HEK293T (cell line): ENCODE data around the gene CACNG5.

Experiments used
- ARNT ChIP-seq: fragments of 450-650 bp; IDR thresholded peaks from 2 replicates; pipeline ENCODE4 v1.6.1; 2017; ENCODE audit warnings: mild to moderate bottlenecking
- BHLHE40 ChIP-seq: fragments of 450-650 bp; IDR thresholded peaks from 2 replicates; pipeline ENCODE4 v1.6.1; 2016; ENCODE audit warnings: mild to moderate bottlenecking, moderate library complexity, borderline replicate concordance
- ELF4 ChIP-seq: fragments of 450-650 bp; IDR thresholded peaks from 2 replicates; pipeline ENCODE4 v1.6.1; 2017; ENCODE audit warnings: antibody characterized with exemption
- FOXA1 ChIP-seq: fragments of 450-650 bp; IDR thresholded peaks from 2 replicates; pipeline ENCODE4 v1.6.1; 2016; ENCODE audit warnings: mild to moderate bottlenecking
- FOXK2 ChIP-seq: fragments of 450-650 bp; IDR thresholded peaks from 2 replicates; pipeline ENCODE4 v1.6.1; 2016; ENCODE audit warnings: mild to moderate bottlenecking
- FOXM1 ChIP-seq: fragments of 450-650 bp; IDR thresholded peaks from 2 replicates; pipeline ENCODE4 v1.6.1; 2017; ENCODE audit warnings: mild to moderate bottlenecking, borderline replicate concordance
- HDGF ChIP-seq: fragments of 450-650 bp; IDR thresholded peaks from 2 replicates; pipeline ENCODE4 v1.6.1; 2017; ENCODE audit warnings: antibody characterized with exemption, borderline replicate concordance
- L3MBTL2 ChIP-seq: fragments of 450-650 bp; conservative IDR thresholded peaks from 2 replicates; pipeline ENCODE4 v1.6.1; 2016; ENCODE audit warnings: mild to moderate bottlenecking
- LEF1 ChIP-seq: fragments of 450-650 bp; IDR thresholded peaks from 2 replicates; pipeline ENCODE4 v1.6.1; 2017; ENCODE audit warnings: mild to moderate bottlenecking, borderline replicate concordance
- NFRKB ChIP-seq: fragments of 450-650 bp; IDR thresholded peaks from 2 replicates; pipeline ENCODE4 v1.6.1; 2016; ENCODE audit warnings: mild to moderate bottlenecking, moderate library complexity
- SP1 ChIP-seq: fragments of 450-650 bp; IDR thresholded peaks from 2 replicates; pipeline ENCODE4 v1.6.1; 2017
- SUZ12 ChIP-seq: fragments of 450-650 bp; IDR thresholded peaks from 2 replicates; pipeline ENCODE4 v1.6.1; 2016; ENCODE audit warnings: mild to moderate bottlenecking
- ZNF384 ChIP-seq: fragments of 450-650 bp; IDR thresholded peaks from 2 replicates; pipeline ENCODE4 v1.6.1; 2016

DNA sequence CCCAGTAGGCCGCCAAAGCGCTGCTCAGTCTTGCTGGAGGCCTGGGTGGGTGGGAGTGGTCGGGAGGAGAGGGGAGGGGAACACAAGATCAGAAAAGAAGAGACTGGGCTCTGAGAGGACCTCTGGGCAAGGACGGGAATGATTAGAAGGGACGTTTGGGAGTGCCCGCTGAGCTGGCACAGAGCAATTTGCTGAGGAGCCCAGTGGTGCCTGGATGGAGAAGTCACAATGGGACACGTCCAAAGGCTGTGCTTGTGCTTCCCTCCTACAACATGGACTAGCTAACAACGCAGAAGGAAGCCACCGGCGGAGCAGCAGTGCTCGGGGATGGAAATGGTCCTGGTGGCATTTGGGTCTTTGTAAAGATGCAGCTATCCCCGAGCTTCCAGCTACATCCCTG, 84.0 kb downstream of the CACNG5 start:
- no peak for TF ChIP-seq HDGF
- TF ChIP-seq FOXA1: no peak
- TF ChIP-seq BHLHE40: no peak
- TF ChIP-seq ELF4: no peak
- no peak for TF ChIP-seq NFRKB
- TF ChIP-seq SP1: no peak
- no peak for TF ChIP-seq L3MBTL2
- TF ChIP-seq FOXM1: no peak
- TF ChIP-seq ARNT: no peak
- TF ChIP-seq SUZ12: no peak
- no peak for TF ChIP-seq FOXK2
- no peak for TF ChIP-seq LEF1
- TF ChIP-seq ZNF384: no peak
